Measurements from ENCODE around the gene IFRD1. TPM values are rescaled to one million over a fixed set of nuclear protein-coding genes. Genes with fewer than 3 reads are reported as not detected.

Gene IFRD1
- total RNA-seq, 1 donor from 2014 or later = 76.6 TPM

- no peaks in the 10 kb centered on the region for H3K36me3 Mint-ChIP-seq (ENCODE audit: insufficient read depth)
- peaks cover 15% of the 10 kb centered on the region for H3K27me3 Mint-ChIP-seq
- peaks cover 3% of the 10 kb centered on the region for H3K9me3 Mint-ChIP-seq (ENCODE audit: low read depth)
- no peak overlapping the region for H3K27ac Mint-ChIP-seq
- no peak overlapping the region for H3K4me3 Mint-ChIP-seq (ENCODE audit: low read depth)
- no peak for DNase-seq (ENCODE audit: low spot score, unreplicated experiment)
- no peak for TF ChIP-seq CTCF (IDR thresholded peaks at IDR 0.05; ENCODE audit: unreplicated experiment)
- no peaks in the 10 kb centered on the region for H3K4me1 Mint-ChIP-seq (ENCODE audit: low read depth)
Measured at GRCh38 chr7:112517487-112517886, 67.2 kb downstream of the IFRD1 start.

DNA sequence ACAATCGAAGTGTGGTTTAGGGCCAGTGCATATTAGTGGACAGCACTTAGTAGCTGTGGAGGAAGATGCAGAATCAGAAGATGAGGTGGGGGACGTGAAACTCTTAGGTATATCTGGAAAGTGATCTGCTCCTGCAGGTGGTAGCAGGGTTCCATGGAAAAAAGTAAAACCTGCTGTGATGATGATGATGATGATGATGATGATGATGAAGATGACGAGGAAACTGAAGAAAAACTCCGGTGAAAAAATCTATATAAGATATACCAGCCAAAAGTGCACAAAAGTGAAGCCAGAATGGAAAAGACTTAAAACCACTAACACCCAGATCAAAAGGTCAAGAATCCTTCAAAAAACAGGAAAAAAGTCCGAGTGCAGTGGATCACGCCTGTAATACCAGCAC, 70.5 kb downstream of the IFRD1 start:
- no peaks in the 10 kb centered on the region for H3K36me3 Mint-ChIP-seq (ENCODE audit: insufficient read depth)
- DNase-seq (ENCODE audit: low spot score, unreplicated experiment) = no peak
- H3K27ac Mint-ChIP-seq = no peak overlapping the region
- no peak for TF ChIP-seq CTCF (IDR thresholded peaks at IDR 0.05; ENCODE audit: unreplicated experiment)
- peaks cover 11% of the 10 kb centered on the region for H3K27me3 Mint-ChIP-seq
- H3K4me3 Mint-ChIP-seq (ENCODE audit: low read depth) = no peak overlapping the region
- H3K9me3 Mint-ChIP-seq (ENCODE audit: low read depth) = peaks cover 3% of the 10 kb centered on the region
- no peaks in the 10 kb centered on the region for H3K4me1 Mint-ChIP-seq (ENCODE audit: low read depth)

GRCh38 chr7:112521942-112522341, 71.7 kb downstream of the IFRD1 start:
- no peak for TF ChIP-seq CTCF (IDR thresholded peaks at IDR 0.05; ENCODE audit: unreplicated experiment)
- Mint-ChIP-seq H3K4me1 (ENCODE audit: low read depth) (no peaks in the 10 kb centered on the region), H3K4me3 (ENCODE audit: low read depth) (no peak overlapping the region), H3K9me3 (ENCODE audit: low read depth) (peaks cover 3% of the 10 kb centered on the region), H3K27ac (no peak overlapping the region), H3K36me3 (ENCODE audit: insufficient read depth) (no peaks in the 10 kb centered on the region), H3K27me3 (peaks cover 7% of the 10 kb centered on the region)
- no peak for DNase-seq (ENCODE audit: low spot score, unreplicated experiment)

DNA sequence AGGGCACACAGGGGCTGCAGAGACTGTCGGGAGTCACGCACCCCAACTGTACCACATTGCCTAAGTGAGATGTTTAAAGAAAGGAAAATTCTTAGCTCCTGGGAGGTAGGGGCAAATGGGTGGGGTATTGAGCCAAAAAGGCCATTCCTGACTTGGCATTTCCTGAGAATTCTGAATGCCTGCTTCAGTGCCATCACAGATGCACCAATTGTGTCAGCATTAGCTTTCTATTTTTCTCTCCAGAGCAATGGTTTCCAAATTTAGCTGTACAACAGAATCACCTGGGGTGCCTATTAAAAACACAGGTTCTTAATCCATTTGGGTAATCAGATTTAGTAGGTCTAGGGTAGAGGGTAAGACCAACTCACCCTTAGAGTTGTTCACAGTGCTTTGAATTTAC, 73.6 kb downstream of the IFRD1 start:
- no peak overlapping the region for H3K27ac Mint-ChIP-seq
- no peak overlapping the region for H3K4me3 Mint-ChIP-seq (ENCODE audit: low read depth)

More for the DNA sequence above, 73.6 kb downstream of the IFRD1 start:
- Mint-ChIP-seq H3K27me3 (peaks cover 11% of the 10 kb centered on the region), H3K36me3 (ENCODE audit: insufficient read depth) (no peaks in the 10 kb centered on the region), H3K4me1 (ENCODE audit: low read depth) (no peaks in the 10 kb centered on the region), H3K9me3 (ENCODE audit: low read depth) (peaks cover 3% of the 10 kb centered on the region)
- no peak for TF ChIP-seq CTCF (IDR thresholded peaks at IDR 0.05; ENCODE audit: unreplicated experiment)
- DNase-seq (ENCODE audit: low spot score, unreplicated experiment) = no peak

Other genes starting within 250 kb of the IFRD1 start
- gene DOCK4, start 244.1 kb upstream of the IFRD1 start, total RNA-seq = 28.8 and 33.8 TPM in 2 replicates
- gene ZNF277, start 243.8 kb upstream of the IFRD1 start, total RNA-seq = 24.3 and 25.9 TPM in 2 replicates
- gene LSMEM1, start 30.5 kb downstream of the IFRD1 start, total RNA-seq = 3.6 and 4.6 TPM in 2 replicates

Data from progenitor cell of endocrine pancreas (in vitro differentiated cells).